Fibroblast of upper back skin (primary cell): ENCODE results near the gene CUX1.
"Not testable (repeated sequence)": the region's sequence is repeated elsewhere in the genome, so short reads cannot be mapped to it uniquely, and the experiment has no call there.

Source experiments
- DNase-seq: peaks from one replicate; pipeline ENCODE4 v3.0.0-alpha.2; 2013

Gene CUX1

DNA sequence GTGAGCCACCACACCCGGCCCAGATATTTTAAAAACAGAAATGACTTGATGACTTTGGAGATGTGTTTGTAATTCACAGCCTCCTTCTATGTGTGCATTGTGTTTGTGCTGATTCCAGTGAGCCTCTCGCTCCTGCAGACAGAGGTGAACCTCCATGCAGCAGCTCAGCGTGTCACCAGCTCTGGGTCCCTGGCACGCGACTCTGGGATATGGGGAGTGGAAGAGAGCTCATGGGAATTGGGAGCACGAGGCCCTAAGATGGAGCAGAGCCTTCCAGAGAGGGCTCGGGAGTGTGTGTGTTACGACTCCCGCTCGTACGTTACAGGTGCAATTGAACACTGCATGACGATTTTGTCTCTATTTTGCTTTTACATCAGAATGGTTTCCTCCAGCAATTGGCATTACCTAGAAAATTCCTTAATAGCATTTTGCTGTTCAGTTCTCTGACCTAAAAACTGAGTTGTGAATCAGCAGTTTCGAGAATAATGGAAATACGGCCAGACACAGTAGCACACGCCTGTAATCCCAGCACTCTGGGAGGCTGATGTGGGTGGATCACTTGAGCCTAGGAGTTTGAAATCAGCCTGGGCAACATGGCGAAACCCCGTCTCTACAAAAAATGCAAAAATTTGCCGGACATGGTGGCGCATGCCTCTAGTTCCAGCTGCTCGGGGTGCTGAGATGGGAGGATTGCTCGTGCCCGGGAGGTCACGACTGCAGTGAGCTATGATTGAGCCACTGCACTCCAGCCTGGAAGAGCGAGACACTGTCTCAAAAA, 204.6 kb downstream of the CUX1 start:
- no peak for DNase-seq

DNA sequence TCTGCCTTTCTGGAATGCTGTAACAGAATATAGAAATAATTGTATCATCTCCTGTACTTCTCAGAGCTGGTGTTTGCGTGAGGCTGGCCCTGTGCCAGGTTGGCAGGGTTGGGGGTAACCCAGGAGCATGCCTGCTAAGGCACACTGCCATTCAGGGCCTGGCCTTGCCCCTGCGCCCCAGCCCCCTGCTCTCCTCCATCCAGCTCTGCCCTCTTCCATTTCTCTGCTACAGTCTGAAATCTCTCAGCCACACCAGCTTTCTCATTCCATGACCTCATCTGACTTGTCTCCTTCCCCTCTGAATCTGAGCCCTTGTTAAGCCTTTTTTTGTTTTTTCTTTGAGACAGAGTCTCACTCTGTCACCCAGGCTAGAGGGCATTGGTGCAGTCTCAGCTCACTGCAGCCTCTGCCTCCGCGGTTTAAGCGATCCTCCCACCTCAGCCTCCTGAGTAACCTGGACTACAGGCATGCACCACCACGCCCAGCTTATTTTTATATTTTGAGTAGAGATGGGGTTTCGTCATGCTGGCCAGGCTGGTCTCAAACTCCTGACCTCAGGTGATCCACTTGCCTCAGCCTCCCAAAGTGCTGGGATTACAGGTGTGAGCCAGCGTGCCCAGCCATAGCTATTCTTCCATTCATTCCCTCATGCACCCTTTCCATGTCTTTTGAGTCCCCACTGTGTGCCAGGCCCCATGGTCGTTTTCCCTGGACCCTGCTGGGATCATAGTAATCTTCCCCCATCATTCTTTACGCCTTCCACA, 206.8 kb downstream of the CUX1 start:
- no peak for DNase-seq

DNA sequence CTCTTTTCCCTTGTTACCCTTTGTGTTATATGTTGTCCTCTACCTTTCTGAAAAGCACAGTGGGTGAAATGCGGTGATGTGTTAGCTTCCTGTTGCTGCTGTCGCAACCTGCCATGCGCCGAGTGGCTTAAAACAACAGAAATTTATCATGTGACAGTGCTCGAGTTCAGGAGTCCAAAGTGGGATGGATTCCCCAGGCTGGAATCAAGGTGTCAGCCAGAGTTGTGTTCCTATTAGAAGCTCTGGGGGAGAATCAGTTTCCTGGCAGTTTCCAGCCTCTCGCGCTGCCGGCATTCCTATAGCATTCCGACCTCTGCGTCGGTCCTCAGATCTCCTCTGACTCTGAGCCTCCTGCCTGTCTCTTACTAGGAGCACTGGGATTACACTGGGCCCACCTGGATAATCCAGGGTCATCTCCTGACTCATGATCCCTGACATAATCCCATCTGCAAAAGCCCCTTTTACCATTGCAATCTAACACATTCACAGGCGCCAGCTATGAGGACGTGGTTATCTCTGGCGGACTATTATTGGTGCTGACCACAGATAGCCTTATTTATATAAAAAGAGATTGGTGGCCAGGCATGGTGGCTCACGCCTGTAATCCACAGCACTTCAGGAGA, 207.5 kb downstream of the CUX1 start:
- no peak for DNase-seq

DNA sequence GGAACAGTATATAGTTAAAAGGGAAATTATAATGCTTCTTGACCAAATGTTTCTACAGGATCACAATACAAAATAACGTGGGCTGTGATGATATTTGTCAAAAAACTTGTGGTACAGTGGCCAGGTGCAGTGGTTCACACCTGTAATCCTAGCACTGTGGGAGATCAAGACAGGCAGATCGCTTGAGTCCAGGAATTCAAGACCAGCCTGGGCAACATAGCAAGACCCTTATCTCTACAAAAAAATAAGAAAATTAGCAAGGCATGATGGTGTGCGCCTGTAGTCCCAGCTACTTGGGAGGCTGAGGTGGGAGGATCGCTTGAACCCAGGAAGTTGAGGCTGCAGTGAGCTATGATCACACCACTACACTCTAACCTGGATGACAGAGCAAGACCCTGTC, 208.4 kb downstream of the CUX1 start:
- DNase-seq: not testable (repeated sequence)

DNA sequence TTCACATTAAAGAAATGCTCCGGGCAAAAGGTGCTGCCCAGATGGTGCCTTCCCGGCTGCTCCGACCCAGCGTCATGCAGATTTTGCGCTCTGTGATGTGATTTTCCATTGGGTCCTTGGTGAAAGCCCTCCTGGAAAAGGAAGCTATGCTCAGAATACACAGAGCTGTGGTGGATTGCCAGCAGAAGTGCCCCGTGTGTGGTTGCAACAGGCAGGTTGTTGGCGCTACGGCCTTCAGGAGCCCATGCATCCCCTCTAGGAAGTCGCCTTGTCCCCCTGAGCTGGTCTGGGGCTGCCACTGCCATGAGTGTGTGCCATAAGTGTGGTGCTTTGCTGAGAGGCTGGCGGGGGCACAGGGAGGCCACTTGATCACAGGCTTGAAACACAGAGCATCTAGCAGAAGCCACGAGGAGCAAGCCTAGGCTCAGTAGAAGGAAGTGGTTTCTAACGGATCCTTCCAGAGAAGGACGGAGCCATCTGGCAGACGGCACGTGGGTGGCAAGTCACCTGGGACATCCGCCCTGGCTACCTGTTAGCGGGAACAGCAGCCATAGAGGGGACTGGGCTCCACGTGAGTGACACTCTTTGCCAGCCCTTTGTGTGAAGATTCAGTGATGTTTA, 210.9 kb downstream of the CUX1 start:
- DNase-seq: no peak

DNA sequence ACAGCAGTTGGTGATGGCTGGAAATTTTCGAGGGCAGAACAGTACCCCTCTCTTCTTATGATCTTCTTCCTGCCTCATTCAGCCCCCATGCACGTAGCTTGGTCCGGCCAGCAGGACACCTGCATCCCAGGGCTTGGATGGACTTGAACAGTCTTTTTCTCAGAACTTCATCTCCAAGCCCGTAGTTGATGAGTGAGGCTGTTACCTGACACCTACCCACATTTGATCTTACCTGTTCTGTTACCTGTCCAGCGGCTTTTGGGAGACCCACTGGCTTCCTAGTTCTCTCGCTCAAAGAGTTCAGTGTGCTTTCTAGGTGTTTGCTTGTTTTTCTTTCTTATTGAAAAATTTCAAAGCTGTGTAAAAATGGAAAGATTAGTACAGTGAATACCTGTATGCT, 212.2 kb downstream of the CUX1 start:
- no peak for DNase-seq

DNA sequence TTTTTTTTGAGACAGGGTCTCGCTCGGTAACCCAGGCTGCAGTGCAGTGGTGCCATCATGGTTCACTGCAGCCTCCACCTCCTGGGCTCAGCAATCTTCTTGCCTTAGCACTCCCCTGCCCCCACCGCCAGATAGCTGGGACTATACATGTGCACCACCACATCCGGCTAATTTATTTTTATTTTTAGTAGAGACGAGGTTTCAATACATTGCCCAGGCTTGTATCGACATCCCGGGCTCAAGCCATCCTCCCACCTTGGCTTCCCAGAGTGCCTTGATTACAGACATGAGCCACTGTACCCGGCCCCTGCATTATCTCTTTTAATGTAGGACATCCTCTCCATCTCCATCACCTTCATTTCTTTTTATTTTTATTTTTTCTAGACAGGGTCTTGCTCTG, 213.3 kb downstream of the CUX1 start:
- no peak for DNase-seq

DNA sequence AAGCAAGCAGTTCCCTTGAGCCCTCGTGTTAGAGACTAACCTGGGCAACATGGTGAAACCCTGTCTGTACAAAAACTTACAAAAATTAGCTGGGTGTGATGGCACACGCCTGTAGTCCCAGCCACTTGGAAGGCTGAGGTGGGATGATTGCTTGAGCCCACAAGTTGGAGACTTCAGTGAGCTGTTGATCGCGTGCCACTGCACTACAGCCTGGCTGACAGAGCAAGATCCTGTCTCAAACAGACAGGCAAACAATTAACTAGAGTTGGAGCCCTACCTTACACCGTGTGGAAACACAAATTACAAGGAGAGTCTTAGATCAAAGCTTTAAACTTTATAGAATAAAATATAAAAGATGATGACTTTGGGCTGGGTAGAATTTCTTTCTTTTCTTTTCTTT, 219.5 kb downstream of the CUX1 start:
- no peak for DNase-seq

DNA sequence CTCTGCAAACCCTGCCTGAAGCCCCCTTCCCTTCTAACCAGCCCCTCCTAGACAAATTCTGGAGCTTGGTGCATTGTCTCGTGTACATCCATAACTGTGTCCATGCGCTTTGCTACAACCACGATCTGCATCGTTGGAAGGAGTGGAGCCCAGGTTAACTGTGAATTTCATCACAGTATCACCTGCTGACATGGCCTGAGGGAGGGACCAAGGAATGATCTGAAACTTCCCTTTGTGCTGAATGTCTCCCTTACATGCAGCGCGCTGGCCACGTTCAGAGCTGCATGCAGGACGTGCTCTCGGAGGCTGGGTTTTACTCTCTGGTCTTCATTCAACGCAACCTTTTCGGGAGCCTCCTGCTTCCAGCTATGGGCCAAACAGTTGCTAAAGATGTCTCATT, 222.3 kb downstream of the CUX1 start:
- no peak for DNase-seq

DNA sequence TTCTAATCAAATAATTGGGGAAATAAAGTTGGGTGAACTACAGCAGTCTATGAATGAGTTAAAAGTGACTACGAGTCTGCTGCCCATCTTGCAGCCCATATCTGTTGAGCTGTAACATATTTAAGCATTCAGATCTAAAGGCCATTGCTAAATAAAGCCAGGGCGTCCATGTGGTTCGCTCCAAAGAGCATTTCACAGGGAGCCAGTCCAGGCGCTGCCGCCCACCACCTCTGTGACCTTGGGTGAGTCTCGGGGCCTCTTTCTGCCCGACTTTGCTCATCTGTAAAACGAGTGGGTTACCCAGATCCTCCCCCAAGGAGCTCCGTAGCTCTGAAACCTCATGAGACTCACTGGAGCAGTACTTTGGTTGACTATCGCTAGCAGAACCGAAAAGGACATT, 223.1 kb downstream of the CUX1 start:
- no peak for DNase-seq

DNA sequence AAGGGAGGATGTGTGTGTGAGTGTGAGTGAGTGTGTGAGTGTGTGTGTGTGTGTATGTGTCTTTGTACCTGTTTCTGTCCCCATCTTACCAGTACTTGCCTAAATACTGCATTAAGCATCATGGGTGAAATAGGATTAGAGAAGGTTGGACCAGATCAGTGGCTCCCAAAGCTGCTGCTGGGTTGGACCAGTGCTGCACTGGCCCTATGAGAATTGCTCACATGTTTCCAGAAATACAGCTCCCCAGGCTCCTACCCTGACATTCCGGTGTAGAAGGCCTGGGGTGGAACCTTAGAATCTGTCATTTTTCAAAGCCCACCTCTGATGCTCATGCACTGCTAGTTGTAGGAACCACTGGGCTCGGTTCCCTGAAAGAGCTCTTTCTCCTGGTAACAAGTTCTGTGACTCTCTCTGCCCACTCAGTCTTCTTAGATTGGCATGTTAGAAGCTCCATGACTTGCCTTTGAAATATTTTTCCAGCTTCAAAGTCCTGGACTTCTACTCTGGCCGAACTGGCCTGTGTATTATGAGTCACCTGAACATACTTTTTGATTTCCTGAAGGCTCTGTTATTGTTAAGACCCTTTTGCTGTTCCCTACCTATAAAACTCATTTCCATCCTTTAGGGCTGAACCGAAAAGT, 224.7 kb downstream of the CUX1 start:
- peak; percentile 56 for DNase-seq

DNA sequence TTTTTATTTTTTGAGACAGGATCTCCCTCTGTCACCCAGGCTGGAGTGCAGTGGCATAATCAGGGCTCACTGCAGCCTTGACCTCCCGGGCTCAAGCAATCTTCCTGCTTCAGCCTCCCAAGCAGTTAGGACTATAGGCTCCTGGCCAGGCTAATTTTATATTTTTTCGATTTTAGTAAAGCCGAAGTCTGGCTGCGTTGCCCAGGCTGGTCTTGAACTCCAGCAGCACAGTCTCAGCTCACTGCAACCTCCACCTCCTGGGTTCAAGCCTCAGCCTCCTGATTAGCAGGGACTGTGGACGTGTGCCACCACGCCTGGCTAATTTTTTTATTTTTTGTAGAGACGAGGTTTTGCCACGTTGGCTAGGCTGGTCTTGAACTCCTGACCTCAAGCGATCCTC, 225.4 kb downstream of the CUX1 start:
- not testable (repeated sequence) for DNase-seq

DNA sequence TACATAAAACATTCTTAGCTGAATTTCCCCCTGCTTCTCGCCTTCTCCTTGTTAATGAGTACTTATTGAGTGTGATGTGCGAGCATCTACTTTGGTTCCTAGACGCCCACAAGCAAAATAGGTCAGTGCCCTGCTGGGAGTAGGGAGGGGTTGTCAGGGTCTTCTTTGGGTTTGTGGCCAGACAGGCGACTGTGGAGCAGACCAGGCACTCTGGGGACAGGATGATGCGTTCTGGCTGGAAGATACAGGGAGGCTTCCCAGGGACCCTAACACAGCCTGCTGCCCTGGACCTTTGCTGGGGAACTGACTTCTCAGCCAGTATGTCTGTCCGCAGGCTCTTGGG, 227.2 kb downstream of the CUX1 start:
- no peak for DNase-seq

DNA sequence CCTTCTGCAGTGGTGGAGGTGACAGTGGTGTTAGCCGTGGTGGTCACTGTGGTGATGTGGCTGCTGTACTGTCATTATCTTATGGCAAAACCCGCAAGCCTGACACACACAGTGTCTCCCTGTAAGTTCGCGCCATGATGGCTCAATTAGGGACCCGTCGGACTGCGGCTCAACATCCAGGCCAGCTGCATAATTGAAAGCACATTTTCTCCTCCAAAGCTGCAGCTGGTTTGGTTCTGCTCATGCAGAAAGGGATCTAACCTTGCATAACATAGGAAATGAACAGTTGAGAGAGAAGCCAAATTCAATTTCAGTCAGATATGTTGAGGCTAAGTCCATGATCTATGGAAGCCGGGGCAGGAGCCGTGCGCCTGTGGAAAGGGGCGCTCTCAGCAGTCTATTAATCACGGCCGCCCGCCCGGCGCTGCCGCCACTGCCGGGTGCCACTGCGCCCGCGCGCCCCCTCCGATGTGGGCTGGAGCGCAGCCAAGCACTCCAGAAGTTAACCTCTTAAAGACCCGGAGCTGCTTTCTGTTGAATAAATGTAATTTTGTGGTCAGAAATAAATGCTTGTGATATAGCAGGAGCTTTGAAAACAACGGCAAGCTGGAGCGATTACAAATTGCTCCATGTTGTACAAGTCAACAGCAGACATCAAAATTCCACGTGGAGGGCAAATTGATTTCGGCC, 227.7 kb downstream of the CUX1 start:
- peak; percentile 99 for DNase-seq

DNA sequence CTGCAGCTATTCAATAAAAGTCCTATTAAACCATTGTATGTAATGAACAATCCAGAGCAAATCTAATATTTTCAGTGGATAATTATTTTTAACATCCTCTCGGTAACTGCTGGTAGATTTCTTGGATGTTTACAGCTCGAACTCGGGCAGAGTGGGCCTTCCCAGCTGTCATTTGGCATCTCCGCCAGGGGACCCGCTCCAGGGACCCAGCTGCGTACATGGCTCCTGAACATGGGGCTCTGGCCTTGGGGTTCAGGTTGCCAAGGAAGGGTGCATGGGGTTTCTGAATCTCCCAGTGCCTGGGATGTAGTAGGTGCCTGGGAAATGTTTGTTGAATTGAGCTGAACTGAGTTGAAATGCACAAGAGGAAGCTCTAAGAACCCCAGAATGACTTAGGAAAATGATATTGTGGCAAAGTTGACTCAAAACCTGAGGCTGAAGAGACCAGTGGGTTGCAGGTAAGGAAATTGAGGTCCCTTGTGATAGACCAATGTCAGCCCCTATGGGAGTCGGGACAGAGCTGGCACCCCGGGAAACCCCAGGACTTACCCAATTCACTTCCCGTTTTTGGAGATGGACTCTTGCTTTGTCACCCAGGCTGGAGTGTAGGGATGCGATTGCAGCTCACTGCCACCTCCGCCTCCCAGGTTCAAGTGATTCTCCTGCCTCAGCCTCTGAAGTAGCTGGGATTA, 228.4 kb downstream of the CUX1 start:
- DNase-seq: no peak

DNA sequence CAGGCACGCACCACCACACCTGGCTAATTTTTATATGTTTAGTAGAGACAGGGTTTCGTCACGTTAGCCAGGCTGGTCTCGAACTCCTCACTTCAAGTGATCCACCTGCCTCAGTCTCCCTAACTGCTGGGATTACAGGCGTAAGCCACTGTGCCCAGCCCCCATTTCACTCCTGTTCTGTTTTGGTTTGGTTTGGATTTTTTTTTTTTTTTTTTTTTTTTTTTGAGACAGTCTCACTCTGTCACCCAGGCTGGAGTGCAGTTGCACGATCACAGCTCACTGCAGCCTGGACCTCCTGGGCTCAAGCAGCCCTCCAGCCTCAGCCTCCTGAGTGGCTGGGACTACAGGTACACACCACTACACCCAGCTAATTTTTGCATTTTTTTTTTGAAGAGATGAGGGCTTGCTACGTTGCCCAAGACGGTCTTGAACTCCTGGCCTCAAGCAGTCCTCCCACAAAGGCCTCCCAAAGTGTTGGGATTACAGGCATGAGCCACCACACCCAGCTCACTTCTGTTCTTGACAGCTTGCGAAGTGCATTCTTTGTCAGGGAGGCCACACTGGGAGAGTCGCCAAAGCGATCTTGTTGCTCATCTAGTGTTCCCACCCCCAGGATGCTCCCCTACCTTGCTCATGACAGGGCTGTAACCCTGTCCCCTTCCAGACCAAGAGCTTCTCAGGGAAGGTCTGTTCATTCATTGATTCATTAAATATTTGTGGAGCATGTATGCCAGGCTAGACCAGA, 229.1 kb downstream of the CUX1 start:
- no peak for DNase-seq

DNA sequence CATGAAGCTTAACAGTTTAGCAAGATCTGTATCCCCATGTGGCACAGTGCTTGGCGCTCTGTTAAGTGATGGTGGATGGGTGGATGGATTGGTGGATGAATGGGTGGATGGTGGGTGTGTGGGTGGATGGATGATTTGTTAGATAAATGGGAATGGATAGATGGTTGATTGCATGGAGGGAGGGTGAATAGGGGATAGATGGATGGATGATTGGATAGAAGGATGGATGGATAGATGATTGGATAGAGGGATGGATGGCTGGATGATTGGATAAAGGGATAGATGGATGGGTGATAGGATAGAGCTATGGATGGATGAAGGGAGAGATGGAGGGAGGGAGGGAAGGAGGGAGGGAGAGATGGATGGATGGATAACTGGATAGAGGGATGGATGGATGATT, 229.7 kb downstream of the CUX1 start:
- no peak for DNase-seq

DNA sequence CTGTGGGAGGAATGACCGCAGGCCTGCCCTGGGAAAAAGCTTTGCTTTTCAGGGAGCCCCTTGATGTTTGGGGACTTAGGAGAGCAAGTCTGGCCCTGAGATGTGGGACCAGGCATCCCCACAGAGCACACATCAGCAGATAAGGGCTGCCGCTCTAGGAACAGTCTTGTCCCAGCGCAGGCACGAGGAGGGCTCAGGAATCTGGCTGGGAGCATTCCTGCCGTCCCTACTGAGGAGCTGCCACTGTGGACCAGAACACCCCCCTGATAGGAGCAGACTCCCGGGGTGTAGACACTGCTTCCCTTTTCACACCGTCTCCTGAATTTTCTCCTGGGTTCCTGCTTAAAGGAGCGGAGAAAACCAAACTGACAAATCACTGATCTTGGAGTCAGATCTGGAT, 232.3 kb downstream of the CUX1 start:
- DNase-seq: no peak

DNA sequence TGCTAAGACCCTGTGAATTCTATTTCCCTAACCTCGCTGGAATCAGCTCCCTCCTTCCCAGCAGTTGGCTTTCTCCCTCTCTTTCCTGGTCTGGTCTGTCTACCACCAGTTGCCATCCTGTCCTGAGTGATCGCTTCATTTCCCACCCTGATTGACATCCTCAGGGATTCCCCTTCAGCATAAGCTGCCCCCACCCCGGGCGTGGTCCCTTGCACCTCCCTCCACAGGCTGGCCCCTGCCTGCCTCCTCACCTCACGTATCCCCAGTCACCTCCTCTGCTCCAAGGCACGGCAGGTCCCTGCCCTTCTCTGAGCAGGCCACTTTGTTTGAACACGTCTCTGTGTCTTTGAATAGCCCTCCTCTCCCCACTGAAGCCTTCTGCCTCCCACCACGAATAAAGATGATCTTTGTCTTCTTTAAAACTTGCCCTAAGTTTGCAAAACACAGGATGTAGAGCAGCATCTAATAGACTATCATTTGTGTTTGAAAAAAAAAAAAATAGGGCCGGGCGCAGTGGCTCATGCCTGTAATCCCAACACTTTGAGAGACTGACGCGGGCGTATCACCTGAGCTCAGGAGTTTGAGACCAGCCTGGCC, 233.5 kb downstream of the CUX1 start:
- DNase-seq: no peak

DNA sequence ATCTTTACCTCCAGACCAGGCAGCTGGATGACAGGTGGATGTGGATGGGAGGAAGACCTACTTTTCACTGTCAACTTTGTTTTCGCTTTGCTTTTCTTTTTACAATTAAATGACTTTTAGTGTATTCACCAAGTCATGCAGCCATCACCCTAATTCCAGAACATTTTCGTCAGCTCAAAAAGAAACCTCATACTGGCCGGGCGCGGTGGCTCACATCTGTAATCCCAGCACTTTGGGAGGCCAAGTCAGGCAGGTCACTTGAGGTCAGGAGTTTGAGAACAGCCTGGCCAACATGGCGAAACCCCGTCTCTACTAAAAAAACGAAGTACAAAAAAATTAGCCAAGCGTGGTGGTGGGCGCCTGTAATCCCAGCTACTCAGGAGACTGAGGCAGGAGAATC, 234.3 kb downstream of the CUX1 start:
- not testable (repeated sequence) for DNase-seq

DNA sequence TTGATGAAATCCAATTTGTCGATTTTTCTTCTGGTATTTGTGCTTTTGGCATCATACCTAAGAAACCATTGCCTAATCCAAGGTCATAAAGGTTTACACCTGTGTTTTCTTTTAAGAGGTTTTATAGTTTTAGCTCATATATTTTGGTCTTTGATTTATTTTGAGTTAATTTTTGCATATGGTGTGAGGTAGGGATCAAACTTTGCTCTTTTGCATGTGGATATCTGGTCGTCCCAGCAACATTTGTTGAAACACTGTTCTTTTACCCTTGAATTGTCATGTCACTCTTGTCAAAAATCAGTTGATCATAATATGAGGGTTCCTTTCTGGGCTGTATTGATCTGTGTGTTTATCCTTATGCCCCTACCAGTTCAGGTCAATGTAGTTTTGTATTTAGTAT, 236.7 kb downstream of the CUX1 start:
- no peak for DNase-seq
